ENCODE measurements around the gene PPP1R1B.
"Not testable (repeated sequence)": the region's sequence is repeated elsewhere in the genome, so short reads cannot be mapped to it uniquely, and the experiment has no call there.

PPP1R1B gene

GRCh38 chr17:39626171-39627046 lies at the start of gene PPP1R1B:
Gene PPP1R1B, plus strand, starts transcription at chr17:39626952. Its CDS starts 441 bp downstream, at chr17:39627393.
- DNase-seq (ENCODE audit: low spot score), result no peak

DNA sequence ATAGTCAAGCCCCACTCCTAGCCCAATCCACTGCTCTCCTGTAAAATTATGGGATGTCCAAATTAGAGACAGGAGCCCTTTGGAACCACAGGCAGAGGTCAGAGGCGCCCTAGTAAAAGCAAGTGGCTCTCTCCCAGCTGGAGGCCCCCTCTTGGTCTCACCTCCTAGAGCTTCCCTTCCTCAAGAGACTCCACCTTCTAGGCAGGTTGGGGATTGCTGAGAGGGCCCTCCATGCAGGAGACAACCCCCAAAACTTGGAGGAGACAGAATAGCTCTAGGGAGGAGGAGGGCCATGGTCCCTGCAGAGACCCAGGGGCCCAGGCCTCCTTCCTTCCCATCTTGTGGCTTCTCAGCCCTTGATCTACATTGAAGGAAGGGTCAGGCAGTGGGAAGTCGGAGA lies 48.5 kb upstream of the PPP1R1B start:
- no peak for DNase-seq (ENCODE audit: low spot score)

- DNase-seq (ENCODE audit: low spot score), result no peak
Observed at GRCh38 chr17:39579318-39580081, 47.3 kb upstream of the PPP1R1B start.

DNA sequence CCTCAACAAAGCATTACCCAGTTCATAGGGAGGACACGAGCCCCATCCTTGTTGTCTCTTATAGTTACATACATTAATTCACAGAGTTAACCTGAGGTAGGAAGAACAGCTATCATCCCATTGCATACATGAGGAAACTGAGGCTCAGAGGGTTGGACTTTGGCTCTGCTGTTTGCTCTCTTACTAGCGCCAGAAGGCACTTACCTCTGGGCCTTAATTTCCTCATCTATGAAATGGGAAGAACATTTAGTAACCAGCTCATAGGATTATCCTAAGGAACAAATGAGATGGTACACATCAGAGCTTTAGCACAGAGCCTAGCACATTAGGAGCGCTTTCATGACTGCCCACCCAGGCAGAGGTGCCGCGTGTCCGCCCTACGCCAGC lies 46.7 kb upstream of the PPP1R1B start:
- no peak for DNase-seq (ENCODE audit: low spot score)

DNA sequence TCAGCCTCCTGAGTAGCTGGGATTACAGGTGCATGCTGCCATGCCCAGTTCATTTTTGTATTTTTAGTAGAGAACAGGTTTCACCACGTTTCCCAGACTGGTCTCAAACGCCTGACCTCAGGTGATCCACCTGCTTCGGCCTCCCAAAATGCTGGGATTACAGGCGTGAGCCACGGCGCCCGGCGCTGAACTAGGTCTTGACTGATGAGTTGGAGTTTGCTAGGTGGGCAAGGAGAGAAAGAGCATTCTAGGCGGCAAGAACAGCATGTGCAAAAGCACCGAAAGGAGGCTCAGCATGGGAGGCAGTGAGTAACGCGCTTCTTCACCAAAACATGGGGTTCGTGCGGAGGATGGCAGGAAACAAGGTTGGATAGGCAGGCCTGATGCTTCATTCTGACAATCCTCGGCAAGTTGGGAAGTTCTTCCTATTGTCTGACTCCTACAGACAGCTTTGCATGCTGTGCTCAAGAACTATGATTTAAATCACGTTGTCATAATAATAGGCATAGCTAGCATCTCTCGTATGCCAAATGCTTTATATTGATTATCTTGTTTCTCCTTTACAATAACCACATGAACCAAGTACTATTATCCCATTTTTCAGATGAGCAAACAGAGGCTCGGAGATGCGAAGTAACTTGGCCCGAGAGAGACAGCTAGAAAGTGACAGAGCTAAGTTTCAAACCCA lies 45.5 kb upstream of the PPP1R1B start:
- DNase-seq (ENCODE audit: low spot score), result no peak

DNA sequence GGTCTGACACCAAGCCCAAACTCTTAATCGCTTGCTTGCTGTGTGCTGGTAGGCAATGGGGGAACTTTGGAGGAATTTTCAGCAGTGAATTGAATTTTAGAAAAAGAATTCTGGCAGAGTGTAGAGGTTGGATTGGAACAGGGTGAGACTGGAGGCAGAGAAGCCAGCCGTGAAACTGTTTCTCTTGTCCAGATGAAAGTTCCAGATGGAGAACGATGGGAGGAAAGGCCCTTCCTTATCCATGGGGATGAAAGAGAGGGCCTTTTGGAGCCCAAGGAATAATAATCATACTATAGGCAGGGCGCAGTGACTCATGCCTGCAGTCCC lies 45.0 kb upstream of the PPP1R1B start:
- DNase-seq (ENCODE audit: low spot score), result no peak

DNA sequence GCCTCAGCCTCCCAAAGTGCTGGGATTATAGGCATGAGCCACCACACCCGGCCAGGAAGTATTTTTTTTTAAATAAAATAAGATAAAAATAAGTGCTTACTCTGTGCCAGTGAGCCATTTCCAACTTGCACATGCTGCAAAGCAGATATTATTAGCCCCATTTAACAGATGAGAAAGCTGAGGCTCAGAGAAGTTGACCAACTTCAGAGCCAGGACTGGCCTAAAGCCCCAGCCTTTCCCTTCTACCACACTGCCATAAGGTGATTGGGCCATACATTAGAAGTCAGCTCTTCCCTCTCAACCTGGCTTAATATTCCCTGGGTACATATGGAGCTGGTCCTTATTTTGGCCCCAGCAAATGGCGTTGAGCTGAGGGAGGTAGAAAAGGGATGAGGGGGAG lies 44.1 kb upstream of the PPP1R1B start:
- no peak for DNase-seq (ENCODE audit: low spot score)

DNA sequence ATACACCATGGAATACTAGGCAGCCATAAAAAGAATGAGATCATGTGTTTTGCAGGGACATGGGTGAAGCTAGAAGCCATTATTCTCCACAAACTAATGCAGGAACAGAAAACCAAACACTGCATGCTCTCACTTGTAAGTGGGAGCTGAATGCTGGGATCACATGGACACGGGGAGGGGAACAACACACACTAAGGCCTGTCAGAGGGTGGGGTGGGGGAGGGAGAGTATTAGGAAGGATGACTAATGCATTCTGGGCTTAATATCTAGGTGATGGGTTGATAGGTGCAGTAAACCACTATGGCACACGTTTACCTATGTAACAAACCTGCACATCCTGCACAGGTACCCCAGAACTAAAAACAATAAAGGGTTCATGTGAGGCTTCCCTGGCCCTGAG lies 36.6 kb upstream of the PPP1R1B start:
- DNase-seq (ENCODE audit: low spot score), result not testable (repeated sequence)

DNA sequence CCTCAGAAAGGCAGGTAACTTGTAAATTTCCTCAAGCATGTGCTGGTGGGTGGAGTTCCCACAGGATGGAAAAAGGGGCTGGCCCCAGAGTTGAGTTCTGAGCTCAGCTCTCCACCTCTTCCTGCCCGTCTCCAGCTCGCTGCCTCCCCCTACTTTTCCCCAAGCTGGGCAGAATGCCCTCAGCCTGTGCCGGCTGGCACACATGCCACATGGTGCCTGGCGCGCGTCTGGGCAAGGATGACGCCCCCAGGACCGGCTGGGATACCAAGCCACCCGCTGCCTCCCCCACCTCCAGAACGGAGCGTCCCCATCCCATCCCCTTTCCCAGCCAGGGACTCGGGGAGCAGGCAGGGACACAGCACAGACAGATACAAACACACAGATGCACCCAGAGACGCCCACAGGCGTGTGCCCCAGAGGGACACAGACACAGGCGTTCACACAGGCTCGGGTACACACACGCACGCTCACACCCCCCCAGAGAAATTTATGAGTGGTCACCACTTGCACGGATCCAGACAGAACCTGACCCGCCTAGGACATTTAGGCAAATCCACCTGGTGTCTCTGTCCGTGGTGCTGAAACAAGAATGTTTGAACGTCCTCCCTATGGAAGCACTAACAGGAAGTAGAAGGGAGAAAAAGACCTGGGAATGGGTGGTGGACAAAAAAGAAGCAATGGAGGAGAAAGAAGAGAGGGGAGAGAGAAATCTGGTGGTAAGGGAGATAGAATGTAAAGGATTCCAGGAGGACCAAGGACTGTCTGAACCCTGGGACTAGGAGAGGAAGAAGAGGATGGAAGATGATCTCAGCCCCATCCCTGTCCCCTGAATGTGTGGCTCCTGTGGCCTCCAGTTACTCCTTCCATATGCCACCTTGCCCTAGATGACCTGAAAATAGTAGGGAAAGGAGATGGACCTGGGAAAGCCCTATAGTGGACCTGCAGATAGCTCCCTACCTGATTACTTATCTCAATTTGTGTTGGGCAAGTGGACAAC lies 34.5 kb upstream of the PPP1R1B start:
- peak; percentile 21 for DNase-seq (ENCODE audit: low spot score)

DNA sequence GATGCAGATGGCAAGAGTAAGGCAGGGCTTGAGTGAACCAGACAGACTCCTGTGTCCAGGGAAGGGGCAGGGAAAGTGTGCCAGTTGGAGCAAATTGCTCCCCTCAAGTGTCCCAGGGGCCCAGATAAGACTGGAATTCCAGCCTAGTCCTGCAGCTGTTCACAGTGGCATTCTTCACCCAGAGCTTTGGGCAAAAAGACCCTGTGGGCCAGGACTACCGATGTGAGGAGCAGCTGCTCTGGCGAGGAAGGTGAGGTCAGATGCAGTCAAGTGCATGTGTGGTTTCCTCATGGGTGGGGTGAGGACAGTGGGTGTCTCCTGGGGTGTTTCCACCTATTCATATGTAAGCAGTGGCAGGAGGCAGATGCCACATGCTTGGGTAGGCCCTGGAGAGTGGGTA lies 33.4 kb upstream of the PPP1R1B start:
- no peak for DNase-seq (ENCODE audit: low spot score)

DNA sequence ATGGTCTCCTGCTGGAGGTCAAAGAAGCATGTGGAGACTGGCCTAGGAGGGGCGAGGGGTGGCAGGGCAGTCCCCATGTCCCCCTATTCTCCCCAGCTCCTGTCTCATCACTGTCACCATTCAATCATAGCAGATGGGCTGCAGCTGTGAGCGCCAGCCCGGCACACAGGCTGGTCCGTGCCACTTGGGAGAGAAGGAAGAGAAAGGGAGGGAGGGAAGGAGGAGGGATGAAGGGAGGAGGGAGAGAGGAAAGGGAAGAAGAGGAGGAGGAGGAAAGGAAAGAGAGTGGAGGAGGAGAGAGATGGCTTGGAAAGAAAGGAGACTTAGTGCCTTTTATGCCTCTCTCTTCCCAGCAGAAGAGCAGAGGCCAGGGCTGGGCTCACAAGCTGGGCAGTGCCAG lies 31.5 kb upstream of the PPP1R1B start:
- DNase-seq (ENCODE audit: low spot score), result no peak

DNA sequence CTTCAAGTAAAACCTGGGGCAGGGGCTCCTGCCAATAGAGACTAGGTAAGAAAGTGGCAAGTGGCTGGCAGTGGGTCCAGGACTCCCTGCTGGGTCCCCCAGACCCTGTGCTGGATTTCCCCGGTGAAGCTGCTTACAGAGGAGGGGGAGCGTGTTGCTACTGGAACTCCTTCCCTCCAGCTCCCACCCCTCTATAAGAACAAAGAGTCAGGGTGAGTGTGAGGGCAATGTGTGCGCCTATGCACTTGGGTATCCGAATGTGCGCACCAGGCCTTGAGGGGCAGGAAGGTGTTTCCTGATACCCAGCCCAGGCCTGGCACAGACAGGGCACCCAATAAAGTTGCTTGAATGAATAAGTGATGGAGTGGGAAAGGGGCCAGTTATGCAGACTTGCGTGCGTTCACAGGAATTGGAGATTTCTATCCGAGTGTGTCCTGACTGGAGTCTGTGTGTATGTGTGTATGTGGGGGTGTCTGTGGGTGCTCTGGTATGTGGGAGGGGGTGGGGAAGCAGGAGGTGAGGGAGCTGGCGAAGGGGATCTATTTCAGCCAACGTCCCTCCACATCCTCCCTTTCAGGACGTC lies 30.7 kb upstream of the PPP1R1B start:
- no peak for DNase-seq (ENCODE audit: low spot score)

GRCh38 chr17:39596543-39597267 lies 30.0 kb upstream of the PPP1R1B start:
- DNase-seq (ENCODE audit: low spot score), result no peak

DNA sequence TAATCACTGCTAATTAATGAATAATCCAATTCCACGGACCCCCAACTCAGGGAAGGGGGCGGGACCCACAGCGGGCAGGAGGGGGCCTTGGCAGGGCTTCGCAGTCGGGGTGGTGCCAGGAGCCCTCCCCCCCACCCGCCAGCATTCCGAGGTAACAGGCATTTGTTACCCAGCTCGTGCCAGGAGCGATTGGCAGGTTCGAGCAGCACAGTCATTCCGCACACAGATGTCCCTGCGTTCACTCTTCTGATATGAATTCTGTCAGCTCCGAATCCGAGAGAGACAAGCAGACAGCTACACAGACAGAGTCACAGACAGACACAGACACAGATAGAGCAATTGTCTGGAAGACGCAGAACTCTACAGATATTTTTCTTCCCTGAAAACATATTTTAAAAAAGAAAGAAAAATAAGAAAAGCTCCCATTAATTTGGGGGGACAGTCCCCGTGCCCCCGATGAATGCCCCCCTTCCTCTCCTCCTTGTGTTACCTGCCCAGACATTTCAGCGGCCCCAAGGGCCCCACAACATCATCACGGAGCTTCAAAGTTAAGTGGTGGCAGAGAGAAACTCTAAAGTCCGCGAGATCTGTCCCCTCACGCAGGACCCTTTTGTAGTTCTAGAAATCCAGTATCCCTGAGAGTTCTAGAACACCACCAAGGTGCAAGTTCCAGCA lies 29.2 kb upstream of the PPP1R1B start:
- DNase-seq (ENCODE audit: low spot score), result no peak

GRCh38 chr17:39598047-39598481 lies 28.7 kb upstream of the PPP1R1B start:
- DNase-seq (ENCODE audit: low spot score), result no peak

- no peak for DNase-seq (ENCODE audit: low spot score)
Observed at GRCh38 chr17:39598630-39599003, 28.1 kb upstream of the PPP1R1B start.

- DNase-seq (ENCODE audit: low spot score), result no peak
Observed at GRCh38 chr17:39599004-39599664, 27.6 kb upstream of the PPP1R1B start.

- DNase-seq (ENCODE audit: low spot score), result no peak
Observed at GRCh38 chr17:39599665-39600231, 27.0 kb upstream of the PPP1R1B start.
